HepG2 (cell line): ENCODE measurements around the gene PARP3. TPM values are rescaled to one million over a fixed set of nuclear protein-coding genes. Genes with fewer than 3 reads are reported as not detected.
A peak's percentile ranks its signal among the peaks of the same experiment; 100 is the strongest.

Experiments used
- ATAC-seq: fragments of 200-7000 bp; cut with Tn5 transposase; 3 replicates; pipeline ENCODE4 v1.9.1; 2020; ENCODE audit warnings: mild to moderate bottlenecking, moderate library complexity
- BruUV-seq: library from RNA; stranded (reverse); fragments of 400-500 nt; replicated peaks from 2 replicates; lab custom pipeline; 2021; lab: Mats Ljungman, UMichigan
- CTCF ChIA-PET: fragments of 300-600 bp; formaldehyde crosslinking; extraction: SDS; loops from one replicate; lab custom pipeline; 2021; ENCODE audit warnings: low total read pairs, inconsistent platforms, low intra/inter-chr PET ratio; lab: Yijun Ruan, JAX
- POLR2A ChIA-PET: fragments of 350-600 bp; sonication (Branson Sonifier 250); formaldehyde crosslinking; loops from one replicate; lab custom pipeline; 2020; ENCODE audit warnings: antibody characterized with exemption, inconsistent platforms; lab: Yijun Ruan, JAX
- DNase-seq: peaks from one replicate; pipeline ENCODE4 v3.0.0-alpha.2; 2015; ENCODE audit warnings: low spot score
- FAIRE-seq: peaks from 3 replicates; lab custom pipeline; 2011; peaks lifted over from hg19 to GRCh38; lab: Jason Lieb, UNC
- H2AFZ ChIP-seq: one replicate; pipeline ENCODE4 v1.6.1; 2011; ENCODE audit warnings: low read length, inconsistent platforms
- H3K27ac ChIP-seq: fragments of 300-600 bp; 3 replicates; pipeline ENCODE4 v1.8.0; 2011; ENCODE audit warnings: mixed run types, mild to moderate bottlenecking, mixed read lengths, low read length, inconsistent platforms; ENCODE audit not compliant: insufficient read depth; ENCODE audit errors: extremely low read length
- H3K27me3 ChIP-seq, 2 experiments: fragments of 200-600 bp in 1 of 2; 2 replicates in 1 of 2; 3 replicates in 1 of 2; pipeline versions ENCODE4 v1.6.0 to v1.8.0; 2011; ENCODE audit warnings: low read length in 2 of 2, mild to moderate bottlenecking in 2 of 2, moderate library complexity in 2 of 2, inconsistent platforms in 1 of 2; ENCODE audit not compliant: insufficient read depth in 2 of 2, control insufficient read depth in 1 of 2
- H3K36me3 ChIP-seq, 2 experiments: fragments of 200-600 bp in 1 of 2; replicated peaks in 1 of 2; 2 replicates in 1 of 2; 3 replicates in 1 of 2; pipeline versions ENCODE4 v1.5.1 to v1.8.0; 2011; ENCODE audit warnings: low read length in 2 of 2, inconsistent platforms in 1 of 2; ENCODE audit not compliant: insufficient read depth in 2 of 2, control insufficient read depth in 1 of 2
- H3K4me1 ChIP-seq: 2 replicates; pipeline ENCODE4 v1.5.1; 2012; ENCODE audit warnings: low read length, inconsistent platforms; ENCODE audit not compliant: insufficient read depth
- H3K4me2 ChIP-seq: 2 replicates; pipeline ENCODE4 v1.6.0; 2011; ENCODE audit warnings: low read depth, low read length, inconsistent platforms
- H3K4me3 ChIP-seq, 3 experiments: fragments of 200-600 bp in 1 of 3; sonication (generic), shearing (Covaris generic) in 1 of 3; replicated peaks in 1 of 3; 2 replicates each; pipeline ENCODE4 v1.5.1; 2011 to 2016; ENCODE audit warnings: low read length in 3 of 3, inconsistent platforms in 2 of 3, low read depth in 2 of 3, mild to moderate bottlenecking in 2 of 3, control low read depth in 1 of 3, mixed read lengths in 1 of 3; ENCODE audit not compliant: insufficient read depth in 1 of 3
- H3K79me2 ChIP-seq: one replicate; pipeline ENCODE4 v1.6.1; 2011; ENCODE audit warnings: low read length, inconsistent platforms; ENCODE audit not compliant: insufficient read depth
- H3K9ac ChIP-seq: 2 replicates; pipeline ENCODE4 v1.6.0; 2011; ENCODE audit warnings: mild to moderate bottlenecking, low read depth, low read length, inconsistent platforms; ENCODE audit not compliant: insufficient read depth
- H3K9me3 ChIP-seq: 2 replicates; pipeline ENCODE4 v1.5.1; 2012; ENCODE audit warnings: mild to moderate bottlenecking, low read length
- H4K20me1 ChIP-seq: 2 replicates; pipeline ENCODE4 v1.6.0; 2011; ENCODE audit warnings: inconsistent platforms, mild to moderate bottlenecking, low read length, moderate library complexity; ENCODE audit not compliant: insufficient read depth
- CBX5 ChIP-seq: sonication (generic); formaldehyde crosslinking; IDR thresholded peaks from 2 replicates; pipeline ENCODE4 v1.4.0; 2020; ENCODE audit warnings: missing genetic modification reagents, borderline replicate concordance
- GTF3A ChIP-seq: sonication (generic); formaldehyde crosslinking; conservative IDR thresholded peaks from 2 replicates; pipeline ENCODE4 v1.4.0; 2020; ENCODE audit warnings: mild to moderate bottlenecking, missing genetic modification reagents
- HES4 ChIP-seq: sonication (generic); formaldehyde crosslinking; IDR thresholded peaks from 2 replicates; pipeline ENCODE4 v1.9.0; 2021; ENCODE audit warnings: mild to moderate bottlenecking, missing genetic modification reagents, borderline replicate concordance
- HMG20A ChIP-seq: IDR thresholded peaks from 2 replicates; pipeline ENCODE4 v1.6.1; 2016; ENCODE audit warnings: borderline replicate concordance
- ISL2 ChIP-seq: sonication (generic); formaldehyde crosslinking; IDR thresholded peaks from 2 replicates; pipeline ENCODE4 v1.5.0; 2020; ENCODE audit warnings: missing genetic modification reagents
- KDM1A ChIP-seq: IDR thresholded peaks from 2 replicates; pipeline ENCODE4 v1.6.1; 2016; ENCODE audit warnings: missing compliant biosample characterization
- MED13 ChIP-seq: sonication (generic); formaldehyde crosslinking; IDR thresholded peaks from 2 replicates; pipeline ENCODE4 v1.5.0; 2020; ENCODE audit warnings: missing genetic modification reagents
- NONO ChIP-seq, 2 experiments: fragments of 450-650 bp in 1 of 2; sonication (generic) in 1 of 2; formaldehyde crosslinking in 1 of 2; IDR thresholded peaks in 1 of 2; conservative IDR thresholded peaks in 1 of 2; 2 replicates each; pipeline versions ENCODE4 v1.6.1 to v1.8.0; 2017 to 2022; ENCODE audit warnings: mild to moderate bottlenecking in 1 of 2, missing genetic modification reagents in 1 of 2, moderate library complexity in 1 of 2
- POLR2AphosphoS2 ChIP-seq: IDR thresholded peaks from 2 replicates; pipeline ENCODE4 v1.6.1; 2011; ENCODE audit warnings: low read depth, low read length, improper control_type of control experiment
- RBM39 ChIP-seq: fragments of 200-400 bp; formaldehyde crosslinking; IDR thresholded peaks from one replicate; pipeline ENCODE4 v1.6.1; 2018; ENCODE audit warnings: antibody characterized with exemption, mild to moderate bottlenecking, low read depth, low read length; ENCODE audit not compliant: poor library complexity, severe bottlenecking
- SIN3A ChIP-seq: IDR thresholded peaks from 2 replicates; pipeline ENCODE4 v1.6.1; 2011; ENCODE audit warnings: low read depth, mild to moderate bottlenecking, control low read depth, low read length, borderline replicate concordance
- TEAD2 ChIP-seq: sonication (generic); formaldehyde crosslinking; IDR thresholded peaks from 2 replicates; pipeline ENCODE4 v1.9.0; 2021; ENCODE audit warnings: missing genetic modification reagents
- ZEB1 ChIP-seq: IDR thresholded peaks from 2 replicates; pipeline ENCODE4 v1.6.1; 2012; ENCODE audit warnings: mild to moderate bottlenecking, low read depth, inconsistent platforms; ENCODE audit not compliant: insufficient replicate concordance
- ZFP62 ChIP-seq: sonication (generic); formaldehyde crosslinking; IDR thresholded peaks from 2 replicates; pipeline ENCODE4 v1.4.0; 2020; ENCODE audit warnings: missing genetic modification reagents
- ZIK1 ChIP-seq: sonication (generic); formaldehyde crosslinking; IDR thresholded peaks from 2 replicates; pipeline ENCODE4 v1.5.0; 2020; ENCODE audit warnings: mild to moderate bottlenecking, low read depth, missing genetic modification reagents, borderline replicate concordance
- ZNF205 ChIP-seq: IDR thresholded peaks from 2 replicates; pipeline ENCODE4 v1.6.1; 2018; ENCODE audit warnings: missing biosample characterization, missing genetic modification reagents
- ZNF317 ChIP-seq: sonication (generic); formaldehyde crosslinking; IDR thresholded peaks from 2 replicates; pipeline ENCODE4 v1.5.0; 2020; ENCODE audit warnings: mild to moderate bottlenecking, missing genetic modification reagents
- ZNF468 ChIP-seq: sonication (generic); formaldehyde crosslinking; IDR thresholded peaks from 2 replicates; pipeline ENCODE4 v1.8.0; 2022; ENCODE audit warnings: mild to moderate bottlenecking, moderate library complexity, missing genetic modification reagents
- ZNF563 ChIP-seq: sonication (generic); formaldehyde crosslinking; IDR thresholded peaks from 2 replicates; pipeline ENCODE4 v1.8.0; 2022; ENCODE audit warnings: mild to moderate bottlenecking, moderate library complexity, missing genetic modification reagents
- ZNF580 ChIP-seq: IDR thresholded peaks from 2 replicates; pipeline ENCODE4 v1.6.1; 2016; ENCODE audit warnings: low read depth, borderline replicate concordance
- ZNF749 ChIP-seq: sonication (generic); formaldehyde crosslinking; IDR thresholded peaks from 2 replicates; pipeline ENCODE4 v1.8.0; 2022; ENCODE audit warnings: mild to moderate bottlenecking, missing genetic modification reagents, moderate library complexity, borderline replicate concordance
- ZNF800 ChIP-seq: sonication (generic); formaldehyde crosslinking; IDR thresholded peaks from 2 replicates; pipeline ENCODE4 v1.4.0; 2020; ENCODE audit warnings: missing genetic modification reagents
- WGBS: methylation state at CpG from one replicate; pipeline ENCODE4 v1.1.6; 2017; ENCODE audit warnings: low lambda C conversion rate; 5-methylcytosine and 5-hydroxymethylcytosine counted together
- in situ Hi-C: cut with HindIII; loops from 2 replicates; pipeline ENCODE4 v1.10.0; 2017; ENCODE audit warnings: low pct_unique_long_range_greater_than_20kb; ENCODE audit not compliant: extremely low pct_ligation_motif_present
- intact Hi-C: fragments of 100-400 bp; cut with micrococcal nuclease; formaldehyde crosslinking; loops from one replicate; pipeline ENCODE4 v1.10.0; 2022; ENCODE audit not compliant: unreplicated experiment
- polyA plus RNA-seq, 8 experiments: library from polyadenylated mRNA; depleted of rRNA in 3 of 8; stranded (reverse) in 7 of 8; unstranded in 1 of 8; fragments of >200 nt; fragmentation: Illumina TruSeq in 4 of 8; extraction: Trizol in 4 of 8; gene quantifications; 2 replicates each; pipeline versions ENCODE4 v1.2.1 to v1.2.3, GENCODE V29; 2011 to 2016; ENCODE audit warnings: low read depth in 4 of 8, missing spikeins in 1 of 8, mixed read lengths in 1 of 8; ENCODE audit not compliant: insufficient read depth in 1 of 8
- total RNA-seq, 5 experiments: library from RNA; depleted of rRNA; stranded (reverse); fragments of >200 nt; fragmentation: Illumina TruSeq; extraction: Trizol; gene quantifications; 2 replicates each; pipeline ENCODE4 v1.2.3, GENCODE V29; 2016; ENCODE audit warnings: low read depth in 1 of 5

Gene PARP3
- total and polyA plus RNA-seq, 2 of the 13 experiments (the other 11 are each of a cell fraction or from before 2014, with no cell fraction given), result 11.2 to 21.5 TPM

GRCh38 chr3:51995346-51996163 is 53.4 kb downstream of the PARP3 start, which contains the start of gene RPL29:
Gene RPL29 (minus strand): TSS chr3:51995895. CDS start chr3:51995461, 434 bp downstream.
- H3K4me3 ChIP-seq, result peak within 1 kb of the TSS; percentile 73 to 90 (median 83)
- DNase-seq (peak; percentile 87), ATAC-seq (peak; percentile 79), FAIRE-seq (peak; percentile 58)
- peaks cover 3% of the 10 kb centered on the region; the same call in 1 of the 2 replicates for H4K20me1 ChIP-seq
- H3K36me3 ChIP-seq, result peaks cover 8 to 18% of the 10 kb centered on the region in 2 experiments
- intact Hi-C loops, result loop anchor here (2.0 kb wide), 1 partner anchor 53 kb away; the partner anchor contains the start of gene PARP3
- peak within 1 kb of the TSS; percentile 99 for H3K4me2 ChIP-seq
- no TSS peak for BruUV-seq
- H3K27ac ChIP-seq, result peak within 1 kb of the TSS; percentile 87
- H2AFZ ChIP-seq, result peak within 1 kb of the TSS; percentile 70
- H3K27me3 ChIP-seq, result no peaks in the 10 kb centered on the region; a peak in 1 of 5 replicates
- ChIA-PET POLR2A (interaction anchor here (0.6 to 7.1 kb wide), 30 partner anchors 9 to 295 kb away, joined by 3 to 187 read pairs (median 4); partner anchors contain the start of genes ABHD14A, ABHD14B, ACY1 and DUSP7), CTCF (interaction anchor here (0.9 kb wide), 1 partner anchor 53 kb away, joined by 3 read pairs; the partner anchor contains the start of genes PARP3 and RRP9)
- H3K4me1 ChIP-seq, result peaks cover 63% of the 10 kb centered on the region
- WGBS, result 1% methylated on average over 29 of the region's 40 CpGs
- H3K9ac ChIP-seq, result peak within 1 kb of the TSS; percentile 95
- in situ Hi-C loops, result no loop called here
- H3K79me2 ChIP-seq, result peaks cover 21% of the 10 kb centered on the region
- no peaks in the 10 kb centered on the region for H3K9me3 ChIP-seq
- TF ChIP-seq MED13 (CRISPR knock-in tag), result 0 out of 2 replicates have a peak, but pooled peaks have one; percentile 67
- peak; percentile 89 for TF ChIP-seq ISL2 (CRISPR knock-in tag)
- TF ChIP-seq ZNF317 (CRISPR knock-in tag), result peak; percentile 60; the same call in 1 of the 2 replicates
- no peak for TF ChIP-seq GTF3A (CRISPR knock-in tag)
- TF ChIP-seq HMG20A (CRISPR knock-in tag), result peak; percentile 32; the same call in 1 of the 2 replicates
- TF ChIP-seq ZIK1, result no peak
- TF ChIP-seq SIN3A, result peak; percentile 95
- no peak for TF ChIP-seq ZFP62
- TF ChIP-seq ZNF580 (CRISPR knock-in tag), result peak; percentile 70; the same call in 1 of the 2 replicates
- TF ChIP-seq KDM1A (CRISPR knock-in tag), result no peak
- peak; percentile 86; the same call in 1 of the 2 replicates for TF ChIP-seq POLR2AphosphoS2
- peak; percentile 85; the same call in 1 of the 2 replicates for TF ChIP-seq CBX5 (CRISPR knock-in tag)
- TF ChIP-seq ZNF468 (CRISPR knock-in tag), result peak; percentile 84; the same call in 1 of the 2 replicates
- TF ChIP-seq RBM39, result peak; percentile 75
- TF ChIP-seq ZNF563 (CRISPR knock-in tag), result peak; percentile 43; the same call in 1 of the 2 replicates
- no peak; the same call in 1 of the 2 replicates for TF ChIP-seq ZNF800
- TF ChIP-seq ZEB1, result peak; percentile 89
- peak; percentile 70; the same call in 1 of the 2 replicates for TF ChIP-seq ZNF749 (CRISPR knock-in tag)
- TF ChIP-seq TEAD2 (CRISPR knock-in tag), result no peak
- peak; percentile 89 for TF ChIP-seq HES4 (CRISPR knock-in tag)
- TF ChIP-seq NONO (IDR thresholded peaks at IDR 0.05), result no peak
- TF ChIP-seq NONO (CRISPR knock-in tag; conservative IDR thresholded peaks at IDR 0.05), result peak; percentile 97
- peak; percentile 69; the same call in 1 of the 2 replicates for TF ChIP-seq ZNF205 (CRISPR knock-in tag)
